IMR-90 (cell line): ENCODE results near the gene CRLF2.

Experiments
- CTCF ChIP-seq: conservative IDR thresholded peaks from 2 replicates; pipeline ENCODE4 v1.5.1; 2012; ENCODE audit warnings: mild to moderate bottlenecking, low read depth, low read length, improper control_type of control experiment
- POLR2A ChIP-seq: IDR thresholded peaks from 2 replicates; pipeline ENCODE4 v1.6.1; 2012; ENCODE audit warnings: mild to moderate bottlenecking, low read depth, low read length

- TF ChIP-seq CTCF (no peak), POLR2A (no peak)
These were observed 46.8 kb downstream of the CRLF2 start for GRCh38 chrX:1165535-1166196.
